B cell (primary cell): ENCODE results near the gene POTEG.
"Not testable (repeated sequence)": the region's sequence is repeated elsewhere in the genome, so short reads cannot be mapped to it uniquely, and the experiment has no call there.

Source experiments
- EZH2 ChIP-seq: IDR thresholded peaks from 2 replicates; pipeline ENCODE4 v1.6.1; 2012; ENCODE audit warnings: borderline replicate concordance, low read depth, mild to moderate bottlenecking, moderate library complexity, low read length; ENCODE audit not compliant: insufficient read depth, poor library complexity, severe bottlenecking
- TF ChIP-seq, protein P1 (sequence below): fragments of 200-600 bp; IDR thresholded peaks from one replicate; pipeline ENCODE4 v1.8.0; 2022; ENCODE audit warnings: antibody characterized with exemption, mild to moderate bottlenecking

DNA sequence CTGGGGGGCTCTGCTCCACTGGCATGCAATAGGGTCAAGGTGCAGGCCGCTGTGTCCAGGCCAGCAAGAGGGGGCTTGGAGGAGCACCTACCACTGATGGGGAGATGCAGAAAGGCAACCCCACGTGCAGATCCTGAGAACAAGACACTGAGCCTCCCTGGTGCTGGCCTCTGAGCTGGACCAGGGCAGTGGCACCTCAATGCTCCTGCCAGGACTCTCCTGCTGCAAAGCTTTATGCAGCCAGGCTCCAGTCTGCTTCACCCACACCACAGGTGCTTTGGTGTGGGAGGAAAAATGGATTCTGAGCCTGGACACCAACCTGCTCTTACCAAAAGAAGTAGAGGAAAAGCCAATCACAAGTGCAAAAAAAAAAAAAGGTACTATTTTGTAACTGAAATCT, 1.7 kb upstream of the POTEG start:
- TF ChIP-seq, protein P1, sequence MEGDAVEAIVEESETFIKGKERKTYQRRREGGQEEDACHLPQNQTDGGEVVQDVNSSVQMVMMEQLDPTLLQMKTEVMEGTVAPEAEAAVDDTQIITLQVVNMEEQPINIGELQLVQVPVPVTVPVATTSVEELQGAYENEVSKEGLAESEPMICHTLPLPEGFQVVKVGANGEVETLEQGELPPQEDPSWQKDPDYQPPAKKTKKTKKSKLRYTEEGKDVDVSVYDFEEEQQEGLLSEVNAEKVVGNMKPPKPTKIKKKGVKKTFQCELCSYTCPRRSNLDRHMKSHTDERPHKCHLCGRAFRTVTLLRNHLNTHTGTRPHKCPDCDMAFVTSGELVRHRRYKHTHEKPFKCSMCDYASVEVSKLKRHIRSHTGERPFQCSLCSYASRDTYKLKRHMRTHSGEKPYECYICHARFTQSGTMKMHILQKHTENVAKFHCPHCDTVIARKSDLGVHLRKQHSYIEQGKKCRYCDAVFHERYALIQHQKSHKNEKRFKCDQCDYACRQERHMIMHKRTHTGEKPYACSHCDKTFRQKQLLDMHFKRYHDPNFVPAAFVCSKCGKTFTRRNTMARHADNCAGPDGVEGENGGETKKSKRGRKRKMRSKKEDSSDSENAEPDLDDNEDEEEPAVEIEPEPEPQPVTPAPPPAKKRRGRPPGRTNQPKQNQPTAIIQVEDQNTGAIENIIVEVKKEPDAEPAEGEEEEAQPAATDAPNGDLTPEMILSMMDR: not testable (repeated sequence)
- TF ChIP-seq EZH2: not testable (repeated sequence)
